ENCODE results near the gene SLC22A5.

The SLC22A5 gene

DNA sequence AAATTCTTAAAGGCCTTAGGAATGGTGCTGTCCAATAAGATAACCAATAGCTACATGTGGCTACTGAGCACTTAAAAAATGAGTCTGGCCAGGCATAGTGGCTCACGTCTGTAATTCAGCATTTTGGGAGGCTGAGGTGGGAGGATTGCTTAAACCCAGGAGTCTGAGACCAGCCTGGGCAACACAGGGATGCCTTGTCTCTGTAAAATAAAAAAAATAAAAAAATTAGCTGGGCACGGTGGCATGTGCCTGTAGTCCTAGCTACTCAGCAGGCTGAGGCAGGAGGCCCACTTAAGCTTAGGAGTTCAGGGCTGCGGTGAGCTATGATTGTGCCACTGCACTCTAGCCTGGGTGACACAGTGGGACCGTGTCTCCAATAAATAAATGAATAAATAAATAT is 1.3 kb upstream of the SLC22A5 start:
- TF ChIP-seq, protein P1, sequence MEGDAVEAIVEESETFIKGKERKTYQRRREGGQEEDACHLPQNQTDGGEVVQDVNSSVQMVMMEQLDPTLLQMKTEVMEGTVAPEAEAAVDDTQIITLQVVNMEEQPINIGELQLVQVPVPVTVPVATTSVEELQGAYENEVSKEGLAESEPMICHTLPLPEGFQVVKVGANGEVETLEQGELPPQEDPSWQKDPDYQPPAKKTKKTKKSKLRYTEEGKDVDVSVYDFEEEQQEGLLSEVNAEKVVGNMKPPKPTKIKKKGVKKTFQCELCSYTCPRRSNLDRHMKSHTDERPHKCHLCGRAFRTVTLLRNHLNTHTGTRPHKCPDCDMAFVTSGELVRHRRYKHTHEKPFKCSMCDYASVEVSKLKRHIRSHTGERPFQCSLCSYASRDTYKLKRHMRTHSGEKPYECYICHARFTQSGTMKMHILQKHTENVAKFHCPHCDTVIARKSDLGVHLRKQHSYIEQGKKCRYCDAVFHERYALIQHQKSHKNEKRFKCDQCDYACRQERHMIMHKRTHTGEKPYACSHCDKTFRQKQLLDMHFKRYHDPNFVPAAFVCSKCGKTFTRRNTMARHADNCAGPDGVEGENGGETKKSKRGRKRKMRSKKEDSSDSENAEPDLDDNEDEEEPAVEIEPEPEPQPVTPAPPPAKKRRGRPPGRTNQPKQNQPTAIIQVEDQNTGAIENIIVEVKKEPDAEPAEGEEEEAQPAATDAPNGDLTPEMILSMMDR (IDR thresholded peaks at IDR 0.05; ENCODE audit: extremely low read depth, missing control alignments): no peak
- no peak for DNase-seq (ENCODE audit: low spot score)

DNA sequence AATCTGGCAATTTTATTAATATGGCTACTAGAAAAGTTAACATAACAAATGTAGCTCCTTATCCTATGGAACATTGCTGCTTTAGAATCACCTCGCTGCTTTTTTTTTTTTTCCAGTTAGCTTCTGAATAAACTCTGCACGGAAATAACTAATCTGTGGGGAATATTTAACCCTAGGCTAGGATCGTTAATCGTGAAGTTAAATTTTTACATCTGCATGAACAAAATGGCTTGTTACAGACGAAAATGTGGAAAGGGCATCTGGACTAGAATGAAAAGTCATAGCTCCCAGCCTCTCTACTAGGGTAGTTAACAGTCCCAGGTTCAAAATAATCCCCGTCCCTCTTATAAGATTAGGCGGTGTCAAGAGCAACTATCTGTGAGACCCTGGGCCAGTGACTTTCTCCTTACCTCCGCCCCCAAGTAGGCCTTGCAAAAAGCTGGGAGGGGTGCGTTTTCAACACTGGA is 470 bp upstream of the SLC22A5 start:
- TF ChIP-seq, protein P1 (IDR thresholded peaks at IDR 0.05; ENCODE audit: extremely low read depth, missing control alignments): no peak
- no peak for DNase-seq (ENCODE audit: low spot score)

DNA sequence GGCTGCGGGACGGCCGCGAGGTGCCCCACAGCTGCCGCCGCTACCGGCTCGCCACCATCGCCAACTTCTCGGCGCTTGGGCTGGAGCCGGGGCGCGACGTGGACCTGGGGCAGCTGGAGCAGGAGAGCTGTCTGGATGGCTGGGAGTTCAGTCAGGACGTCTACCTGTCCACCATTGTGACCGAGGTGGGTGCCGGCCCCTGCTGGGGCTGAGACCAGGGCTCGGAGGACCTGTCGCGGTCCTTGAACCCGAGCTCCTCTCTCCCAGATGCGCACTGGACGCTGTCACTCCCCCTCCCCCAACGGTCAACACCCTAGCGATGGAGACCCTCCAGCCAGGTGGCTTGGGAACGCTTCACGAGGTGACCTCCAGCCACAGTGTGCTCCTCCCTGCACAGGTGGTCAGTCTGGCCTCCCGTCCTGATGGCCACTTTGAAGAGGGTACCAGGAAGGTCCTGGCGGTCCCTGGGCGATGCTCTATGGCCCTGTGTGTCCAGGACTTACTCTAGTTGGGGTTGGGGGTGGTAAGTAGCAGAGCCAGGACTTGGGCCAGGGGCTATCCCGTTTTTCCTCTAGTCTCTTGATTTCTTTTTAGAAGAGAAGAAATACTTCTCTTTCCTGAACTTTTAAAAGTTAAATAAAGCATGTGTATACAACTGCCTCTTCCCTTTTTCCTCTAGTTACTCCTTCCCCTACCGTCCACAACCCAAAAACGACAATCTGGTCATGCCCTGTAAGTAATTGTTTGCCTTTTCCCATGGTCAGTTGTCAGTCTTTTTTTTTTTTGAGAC is 866 bp downstream of the SLC22A5 start:
- DNase-seq (ENCODE audit: low spot score): no peak

DNA sequence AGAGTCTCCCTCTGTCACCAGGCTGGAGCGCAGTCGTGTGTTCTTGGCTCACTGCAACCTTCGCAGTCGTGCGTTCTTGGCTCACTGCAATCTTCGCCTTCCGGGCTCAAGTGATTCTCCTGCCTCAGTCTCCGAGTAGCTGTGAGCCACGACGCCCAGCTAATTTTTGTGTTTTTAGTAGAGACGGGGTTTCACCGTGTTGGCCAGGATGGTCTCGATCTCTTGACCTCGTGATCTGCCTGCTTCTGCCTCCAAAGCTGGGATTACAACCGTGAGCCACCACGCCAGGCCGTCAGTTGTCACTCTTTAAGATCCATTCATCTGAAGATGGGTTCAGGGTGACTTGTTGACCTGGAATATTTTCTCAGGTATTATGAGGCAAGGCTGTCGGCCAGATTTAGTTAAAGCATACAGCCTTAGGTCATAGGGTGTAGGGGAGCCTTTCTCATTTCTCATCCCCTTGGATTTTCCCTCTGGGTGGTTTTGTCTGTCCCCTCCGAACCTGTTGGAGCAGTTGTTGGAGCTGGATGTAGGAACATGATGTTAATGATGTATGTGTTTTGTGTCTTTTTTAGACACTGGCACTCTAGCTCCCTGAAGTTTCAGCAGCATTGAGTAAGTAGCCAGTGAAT is 1.6 kb downstream of the SLC22A5 start:
- TF ChIP-seq, protein P1 (IDR thresholded peaks at IDR 0.05; ENCODE audit: extremely low read depth, missing control alignments): no peak
- DNase-seq (ENCODE audit: low spot score): no peak

More for the DNA sequence above, 866 bp downstream of the SLC22A5 start:
- TF ChIP-seq, protein P1 (IDR thresholded peaks at IDR 0.05; ENCODE audit: extremely low read depth, missing control alignments): no peak

DNA sequence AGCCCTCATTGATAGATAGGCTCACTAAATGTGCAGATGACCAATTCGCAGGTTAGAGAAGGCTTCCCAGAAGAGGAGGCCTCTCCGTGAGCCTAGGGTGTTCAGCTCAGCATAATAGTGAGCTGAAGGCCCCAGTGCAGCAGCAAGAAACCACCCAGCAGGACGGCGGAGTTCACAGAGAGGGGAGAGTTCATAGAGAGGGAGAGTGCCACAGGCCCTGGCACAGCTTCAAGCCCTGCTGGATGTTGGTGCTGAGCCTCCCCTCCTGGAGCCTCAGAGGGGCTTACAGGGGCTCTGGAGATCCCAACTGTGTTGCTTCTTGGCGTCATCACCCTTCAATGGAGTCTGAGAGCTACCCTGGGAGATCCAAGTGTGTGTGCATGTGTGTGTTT is 2.1 kb downstream of the SLC22A5 start:
- TF ChIP-seq, protein P1 (IDR thresholded peaks at IDR 0.05; ENCODE audit: extremely low read depth, missing control alignments): no peak
- DNase-seq (ENCODE audit: low spot score): no peak

DNA sequence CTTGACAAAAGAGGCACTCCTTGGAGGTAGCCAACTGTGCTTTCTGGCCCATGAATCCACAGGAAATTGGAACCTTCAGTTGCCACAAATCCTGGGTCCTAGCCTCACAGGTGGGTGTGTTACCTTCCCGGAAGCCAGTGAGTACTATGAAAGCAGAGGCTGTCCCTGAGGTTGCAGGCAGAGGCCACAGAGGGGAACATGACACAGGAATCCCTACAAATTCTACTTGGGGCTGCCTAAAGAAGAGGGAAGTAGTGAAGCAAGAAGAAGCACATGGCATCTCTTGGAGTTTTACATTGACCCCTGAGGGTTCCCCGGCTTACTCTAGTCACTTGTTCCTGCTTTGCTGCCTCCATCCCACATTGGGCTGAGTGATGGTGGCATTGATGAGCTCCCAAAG is 2.6 kb downstream of the SLC22A5 start:
- TF ChIP-seq, protein P1 (IDR thresholded peaks at IDR 0.05; ENCODE audit: extremely low read depth, missing control alignments): no peak

DNA sequence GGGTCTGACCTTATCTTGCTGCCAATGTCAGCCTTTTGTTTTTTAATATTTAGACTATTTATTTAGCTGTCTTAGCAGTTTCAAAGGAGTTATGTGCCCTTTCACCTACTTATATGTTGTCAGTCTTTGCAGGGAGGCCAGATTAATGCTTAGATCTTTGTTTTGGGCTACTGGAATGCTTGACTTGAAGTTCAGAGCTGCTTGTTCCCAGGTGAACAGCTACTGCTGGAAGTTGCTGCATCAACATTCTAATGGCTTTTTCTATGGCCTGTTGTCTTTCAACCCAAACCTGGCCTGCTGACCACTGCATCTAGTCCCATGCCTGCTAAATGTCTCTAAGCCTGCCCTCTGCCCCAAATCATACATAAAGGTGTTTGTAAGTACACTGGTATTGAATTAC is 3.0 kb downstream of the SLC22A5 start:
- TF ChIP-seq, protein P1 (IDR thresholded peaks at IDR 0.05; ENCODE audit: extremely low read depth, missing control alignments): no peak
- DNase-seq (ENCODE audit: low spot score): no peak

More for the DNA sequence above, 2.6 kb downstream of the SLC22A5 start:
- DNase-seq (ENCODE audit: low spot score): no peak
